ES-I3 (cell line): Measurements from ENCODE around the gene MYLIP.
"Not testable (repeated sequence)": the region's sequence is repeated elsewhere in the genome, so short reads cannot be mapped to it uniquely, and the experiment has no call there.

Source experiments
- H3K36me3 ChIP-seq: 2 replicates; pipeline ENCODE4 v1.6.1; 2013; ENCODE audit warnings: mild to moderate bottlenecking, low read length, control low read depth, moderate library complexity; ENCODE audit not compliant: insufficient read depth
- H3K4me1 ChIP-seq: 2 replicates; pipeline ENCODE4 v1.6.1; 2013; ENCODE audit warnings: mild to moderate bottlenecking, control low read depth, low read length; ENCODE audit not compliant: insufficient read depth
- H3K9ac ChIP-seq: 2 replicates; pipeline ENCODE4 v1.6.1; 2013; ENCODE audit warnings: low read depth, mild to moderate bottlenecking, low read length, moderate library complexity
- H3K9me3 ChIP-seq: 2 replicates; pipeline ENCODE4 v1.6.1; 2013; ENCODE audit warnings: mild to moderate bottlenecking, low read length, moderate library complexity; ENCODE audit not compliant: control insufficient read depth, insufficient read depth

The MYLIP gene

DNA sequence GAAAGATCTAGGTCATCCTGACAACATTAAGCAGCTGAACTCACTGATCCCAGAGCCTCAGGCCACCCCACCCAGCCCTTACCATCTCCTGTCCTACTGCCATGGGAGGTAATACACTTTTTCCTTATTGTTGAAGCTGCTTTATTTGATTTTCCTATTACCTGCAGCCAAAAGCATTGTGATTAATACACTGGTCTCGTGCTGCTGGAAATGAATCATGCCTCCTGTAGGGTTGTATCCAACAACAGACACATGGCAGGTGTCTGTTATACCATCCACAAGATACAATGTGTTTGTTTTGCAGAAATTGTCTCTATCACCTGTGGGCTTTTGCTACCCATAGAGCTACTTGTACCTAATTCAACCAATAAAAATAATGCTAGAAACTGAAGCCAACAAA is 34.2 kb downstream of the MYLIP start:
- no peak overlapping the region for H3K9ac ChIP-seq
- no peaks in the 10 kb centered on the region for H3K9me3 ChIP-seq
- H3K4me1 ChIP-seq: no peaks in the 10 kb centered on the region
- H3K36me3 ChIP-seq: no peaks in the 10 kb centered on the region

GRCh38 chr6:16163535-16164300 is 34.8 kb downstream of the MYLIP start:
- Histone ChIP-seq H3K9ac (no peak overlapping the region), H3K9me3 (no peaks in the 10 kb centered on the region), H3K4me1 (no peaks in the 10 kb centered on the region), H3K36me3 (no peaks in the 10 kb centered on the region)

DNA sequence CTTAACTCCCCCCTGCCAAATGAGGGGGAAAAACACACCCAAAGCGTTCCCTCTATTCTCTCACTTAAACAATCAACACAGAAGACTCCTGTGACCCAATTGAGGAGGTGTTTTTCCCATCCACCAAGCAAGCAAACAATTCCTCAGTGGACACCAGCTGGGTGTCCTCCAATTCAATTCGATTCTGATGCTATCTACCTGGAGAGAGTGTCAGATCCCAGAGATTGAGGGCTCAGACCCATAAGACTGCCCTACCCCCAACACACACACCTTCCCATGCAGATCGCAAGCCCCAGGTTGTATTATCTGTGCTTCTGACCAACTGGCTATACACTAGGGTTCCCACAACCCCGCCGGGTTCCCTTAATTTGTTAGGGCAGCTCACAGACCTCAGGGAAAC is 36.8 kb downstream of the MYLIP start:
- Histone ChIP-seq H3K36me3 (no peaks in the 10 kb centered on the region), H3K9me3 (no peaks in the 10 kb centered on the region), H3K9ac (no peak overlapping the region), H3K4me1 (no peaks in the 10 kb centered on the region)

DNA sequence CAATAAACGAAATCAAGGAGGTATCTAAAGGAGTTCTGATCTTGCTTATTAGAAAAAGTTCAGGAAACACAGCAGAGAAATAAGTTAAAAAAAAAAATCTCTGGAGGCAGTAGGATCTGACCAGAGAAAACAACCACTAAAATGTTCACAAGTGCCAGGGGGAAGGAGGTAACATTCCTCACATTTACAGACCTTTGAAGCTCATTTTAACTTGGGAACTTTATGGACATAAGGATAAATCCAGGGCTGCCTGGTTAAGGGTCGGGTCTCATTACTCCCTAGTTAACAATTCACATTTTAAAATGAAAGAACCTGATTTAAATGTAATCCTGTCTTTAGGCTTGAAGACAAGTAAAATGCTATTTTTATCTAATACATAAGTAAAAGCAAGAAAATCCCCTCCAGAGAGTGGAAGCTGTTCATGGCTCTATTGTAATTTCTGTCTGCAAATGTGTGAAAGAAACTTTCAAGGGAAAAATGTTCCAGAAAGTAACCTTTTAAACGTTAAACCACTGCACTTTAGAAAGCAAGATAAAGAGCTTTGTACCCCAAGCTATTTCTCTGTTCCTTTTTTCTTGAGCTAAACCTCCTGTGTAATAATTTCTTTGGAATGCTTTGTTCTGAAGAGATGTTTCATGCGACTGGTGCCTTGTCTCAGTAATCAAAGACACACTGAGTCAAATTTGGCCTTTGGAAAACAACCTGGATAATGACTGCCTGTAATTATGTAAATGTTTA is 38.2 kb downstream of the MYLIP start:
- Histone ChIP-seq H3K4me1 (no peaks in the 10 kb centered on the region), H3K9me3 (no peaks in the 10 kb centered on the region), H3K9ac (no peak overlapping the region), H3K36me3 (no peaks in the 10 kb centered on the region)

DNA sequence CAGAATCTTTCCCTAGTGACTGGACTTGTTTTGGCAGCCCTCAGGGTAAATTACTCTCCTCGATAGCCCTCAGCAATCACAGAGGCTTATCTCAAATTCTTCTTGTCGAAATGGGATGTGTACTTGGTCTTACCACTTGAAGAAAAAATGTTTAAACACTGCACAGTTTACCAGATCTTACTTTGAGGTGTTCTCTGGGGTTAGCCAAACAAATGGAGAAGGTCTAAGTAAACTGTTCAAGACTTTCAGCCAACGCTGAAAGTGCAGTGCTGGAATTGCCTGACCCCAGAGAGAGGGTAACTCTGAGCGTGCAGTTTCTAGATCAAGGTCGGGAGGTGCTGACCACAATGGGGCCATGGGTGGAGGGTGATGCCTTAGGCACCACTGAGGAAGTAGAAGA is 39.2 kb downstream of the MYLIP start:
- H3K4me1 ChIP-seq: no peaks in the 10 kb centered on the region
- no peaks in the 10 kb centered on the region for H3K36me3 ChIP-seq
- no peak overlapping the region for H3K9ac ChIP-seq
- no peaks in the 10 kb centered on the region for H3K9me3 ChIP-seq

DNA sequence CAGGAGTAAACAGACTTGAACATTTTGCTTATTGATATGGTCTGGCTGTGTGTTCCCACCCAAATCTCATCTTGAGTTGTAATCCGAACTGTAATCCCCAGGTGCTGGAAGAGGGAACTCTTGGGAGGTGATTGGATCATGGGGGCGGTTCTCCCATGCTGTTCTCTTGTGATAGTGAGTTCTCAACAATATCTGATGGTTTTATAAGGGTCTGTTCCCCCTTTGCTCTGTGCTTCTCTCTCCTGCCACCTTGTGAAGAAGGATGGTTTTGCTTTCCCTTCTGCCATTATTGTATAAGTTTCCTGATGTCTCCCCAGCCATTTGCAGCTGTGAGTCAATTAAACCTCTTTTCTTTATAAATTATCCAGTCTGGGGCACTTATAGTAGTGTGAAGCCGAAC is 40.0 kb downstream of the MYLIP start:
- H3K36me3 ChIP-seq: no peaks in the 10 kb centered on the region
- H3K9me3 ChIP-seq: no peaks in the 10 kb centered on the region
- no peak overlapping the region for H3K9ac ChIP-seq
- no peaks in the 10 kb centered on the region for H3K4me1 ChIP-seq

DNA sequence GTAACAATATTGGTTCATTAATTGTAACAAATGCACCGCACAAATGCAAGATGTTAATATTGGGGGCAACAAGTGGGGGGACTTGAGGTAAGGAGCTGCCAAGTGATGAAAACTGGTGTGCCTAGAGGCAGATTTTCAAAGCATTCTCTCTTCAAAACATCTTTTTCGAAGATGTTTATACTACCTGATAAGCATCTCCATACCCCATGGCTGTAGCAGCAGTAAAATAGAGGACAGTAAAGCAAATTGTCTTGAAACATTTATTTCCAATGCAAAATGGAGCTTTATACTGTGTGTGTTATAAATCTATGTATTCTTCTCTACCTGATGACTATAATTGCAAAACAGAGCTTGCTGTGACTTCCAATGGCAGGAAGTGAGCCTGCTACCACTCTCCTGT is 42.5 kb downstream of the MYLIP start:
- H3K4me1 ChIP-seq: no peaks in the 10 kb centered on the region
- no peak overlapping the region for H3K9ac ChIP-seq
- no peaks in the 10 kb centered on the region for H3K9me3 ChIP-seq
- no peaks in the 10 kb centered on the region for H3K36me3 ChIP-seq

- no peaks in the 10 kb centered on the region for H3K4me1 ChIP-seq
- no peaks in the 10 kb centered on the region for H3K36me3 ChIP-seq
- H3K9ac ChIP-seq: no peak overlapping the region
- H3K9me3 ChIP-seq: no peaks in the 10 kb centered on the region
These were observed 44.5 kb downstream of the MYLIP start for GRCh38 chr6:16173167-16173940.

- Histone ChIP-seq H3K36me3 (no peaks in the 10 kb centered on the region), H3K9me3 (no peaks in the 10 kb centered on the region), H3K9ac (no peak overlapping the region), H3K4me1 (no peaks in the 10 kb centered on the region)
These were observed 45.7 kb downstream of the MYLIP start for GRCh38 chr6:16174416-16175078.

- not testable (repeated sequence) for H3K9me3 ChIP-seq, H3K9ac ChIP-seq, H3K4me1 ChIP-seq
These were observed 47.7 kb downstream of the MYLIP start for GRCh38 chr6:16176600-16176999.

GRCh38 chr6:16177881-16178280 is 49.0 kb downstream of the MYLIP start:
- Histone ChIP-seq H3K4me1 (no peaks in the 10 kb centered on the region), H3K9me3 (no peaks in the 10 kb centered on the region), H3K36me3 (no peaks in the 10 kb centered on the region), H3K9ac (no peak overlapping the region)

More at GRCh38 chr6:16176600-16176999, 47.7 kb downstream of the MYLIP start:
- not testable (repeated sequence) for H3K36me3 ChIP-seq

DNA sequence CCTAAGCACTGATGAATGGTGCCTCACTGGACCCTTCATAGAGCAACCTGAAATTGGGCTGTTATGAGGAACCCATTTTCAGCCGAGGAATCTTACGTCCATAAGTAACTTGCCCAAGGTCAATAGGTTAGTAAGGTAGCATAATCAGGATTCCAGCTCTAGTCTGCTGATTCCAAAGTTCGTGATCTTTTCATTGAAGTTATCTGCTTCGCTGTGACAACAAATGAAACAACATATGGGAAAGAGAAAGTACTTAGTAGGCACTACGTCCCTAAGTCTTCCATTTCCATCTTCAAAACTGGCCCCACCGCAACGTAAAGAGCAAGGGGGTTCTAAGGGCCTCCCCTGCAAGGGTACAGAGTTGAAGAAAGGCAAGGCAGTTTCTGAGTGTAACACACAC is 49.5 kb downstream of the MYLIP start:
- Histone ChIP-seq H3K9ac (no peak overlapping the region), H3K9me3 (no peaks in the 10 kb centered on the region), H3K4me1 (no peaks in the 10 kb centered on the region), H3K36me3 (no peaks in the 10 kb centered on the region)

DNA sequence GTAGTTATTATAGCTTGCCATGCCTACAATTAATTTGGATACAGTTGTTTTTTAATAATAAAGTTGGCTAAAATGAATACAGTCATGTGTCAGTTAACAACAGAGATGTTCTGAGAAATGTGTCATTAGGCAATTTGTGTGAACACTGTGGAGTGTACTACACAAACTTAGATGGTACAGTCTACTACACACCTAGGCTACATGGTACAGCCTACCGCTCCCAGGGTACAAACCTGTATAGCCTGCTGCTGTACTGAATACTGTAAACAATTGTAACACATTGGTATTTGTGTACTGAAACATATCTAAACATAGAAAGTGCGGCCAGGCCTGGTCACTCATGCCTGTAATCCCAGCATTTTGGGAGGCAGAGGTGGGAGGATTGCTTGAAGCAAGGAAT is 50.2 kb downstream of the MYLIP start:
- no peak overlapping the region for H3K9ac ChIP-seq
- H3K4me1 ChIP-seq: no peaks in the 10 kb centered on the region
- H3K9me3 ChIP-seq: no peaks in the 10 kb centered on the region

DNA sequence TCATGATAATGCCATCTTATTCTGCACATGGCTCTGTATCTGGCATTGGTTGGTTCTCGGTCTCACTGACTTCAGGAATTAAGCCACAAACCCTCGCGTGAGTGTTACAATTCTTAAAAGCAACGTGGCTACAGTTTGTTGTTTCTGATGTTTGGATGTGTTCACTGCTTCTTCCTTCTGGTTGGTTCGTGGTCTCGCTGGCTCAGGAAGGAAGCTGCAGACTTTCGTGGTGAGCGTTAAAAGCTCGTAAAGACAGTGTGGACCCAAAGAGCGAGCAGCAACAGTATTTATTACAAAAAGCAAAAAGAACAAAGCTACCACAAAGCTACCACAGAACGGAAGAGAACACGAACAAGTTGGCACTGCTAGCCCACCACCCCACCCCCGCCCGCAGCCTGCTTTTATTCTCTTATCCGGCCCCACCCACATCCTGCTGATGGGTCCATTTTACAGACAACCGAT is 51.1 kb downstream of the MYLIP start:
- Histone ChIP-seq H3K9me3 (no peaks in the 10 kb centered on the region), H3K4me1 (no peaks in the 10 kb centered on the region), H3K9ac (no peak overlapping the region), H3K36me3 (no peaks in the 10 kb centered on the region)

More for the DNA sequence above, 50.2 kb downstream of the MYLIP start:
- no peaks in the 10 kb centered on the region for H3K36me3 ChIP-seq
